ENCODE results near the gene FYCO1.
"Not testable (repeated sequence)": the region's sequence is repeated elsewhere in the genome, so short reads cannot be mapped to it uniquely, and the experiment has no call there.

DNA sequence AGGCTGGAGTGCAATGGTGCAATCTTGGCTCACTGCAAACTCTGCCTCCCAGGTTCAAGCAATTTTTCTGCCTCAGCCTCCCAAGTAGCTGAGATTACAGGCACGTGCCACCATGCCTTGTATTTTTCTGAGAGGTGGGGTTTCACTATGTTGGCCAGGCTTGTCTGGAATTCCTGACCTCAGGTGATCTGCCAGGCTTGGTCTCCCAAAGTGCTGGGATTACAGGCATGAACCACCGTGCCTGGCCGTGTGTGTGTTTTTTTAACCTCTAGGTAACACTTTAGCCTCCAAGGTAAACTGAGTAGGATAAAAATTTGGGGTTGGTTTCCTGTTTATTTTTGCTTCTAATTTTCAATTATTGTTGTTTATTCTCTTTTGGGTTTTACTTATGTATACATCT, 42.4 kb upstream of the FYCO1 start:
- TF ChIP-seq FOXK2, ELF4 (IDR thresholded peaks at IDR 0.05): not testable (repeated sequence)
